IMR-90 (cell line): Measurements from ENCODE around the gene INTS11. TPM values are rescaled to one million over a fixed set of nuclear protein-coding genes. Genes with fewer than 3 reads are reported as not detected.
A peak's percentile ranks its signal among the peaks of the same experiment; 100 is the strongest.

Source experiments
- ATAC-seq: fragments of 200-7000 bp; cut with Tn5 transposase; 2 replicates; pipeline ENCODE4 v1.9.1; 2020; ENCODE audit warnings: low read depth, mild to moderate bottlenecking, moderate library complexity
- BruUV-seq: library from RNA; stranded (reverse); fragments of 400-500 nt; replicated peaks from 2 replicates; lab custom pipeline; 2021; lab: Mats Ljungman, UMichigan
- CTCF ChIA-PET: fragments of 300-600 bp; formaldehyde crosslinking; extraction: SDS; loops from one replicate; lab custom pipeline; 2021; ENCODE audit warnings: antibody characterized with exemption; lab: Yijun Ruan, JAX
- POLR2A ChIA-PET: fragments of 300-600 bp; sonication (Branson Sonifier 250); formaldehyde crosslinking; loops from one replicate; lab custom pipeline; 2022; ENCODE audit warnings: antibody characterized with exemption; ENCODE audit not compliant: unreplicated experiment; lab: Charles Lee
- DNase-seq: peaks from one replicate; pipeline ENCODE4 v3.0.0; 2013
- H2AFZ ChIP-seq: replicated peaks from 2 replicates; pipeline ENCODE3; 2013; ENCODE audit warnings: low read length, mild to moderate bottlenecking; ENCODE audit not compliant: poor library complexity
- H2AK5ac ChIP-seq: 2 replicates; pipeline ENCODE4 v1.6.1; 2013; ENCODE audit warnings: low read depth, low read length, inconsistent platforms
- H2AK9ac ChIP-seq: replicated peaks from 2 replicates; pipeline ENCODE3; 2013; ENCODE audit warnings: mild to moderate bottlenecking, low read depth, low read length, moderate library complexity; ENCODE audit not compliant: poor library complexity
- H2BK120ac ChIP-seq: 2 replicates; pipeline ENCODE4 v1.6.1; 2013; ENCODE audit warnings: low read depth, low read length, inconsistent platforms
- H2BK15ac ChIP-seq: 3 replicates; pipeline ENCODE4 v1.6.1; 2013; ENCODE audit warnings: low read depth, low read length, inconsistent platforms
- H2BK20ac ChIP-seq: 2 replicates; pipeline ENCODE4 v1.6.1; 2013; ENCODE audit warnings: low read depth, mild to moderate bottlenecking, inconsistent platforms, low read length, moderate library complexity
- H2BK5ac ChIP-seq: 2 replicates; pipeline ENCODE4 v1.6.1; 2013; ENCODE audit warnings: mild to moderate bottlenecking, low read depth, low read length, inconsistent platforms; ENCODE audit not compliant: poor library complexity, severe bottlenecking
- H3K14ac ChIP-seq: replicated peaks from 2 replicates; pipeline ENCODE4 v1.6.1; 2013; ENCODE audit warnings: low read depth, low read length, inconsistent platforms
- H3K18ac ChIP-seq: 2 replicates; pipeline ENCODE4 v1.6.1; 2013; ENCODE audit warnings: low read depth, low read length, control low read depth
- H3K23ac ChIP-seq: 2 replicates; pipeline ENCODE4 v1.6.1; 2013; ENCODE audit warnings: low read depth, low read length, inconsistent platforms
- H3K27ac ChIP-seq: 2 replicates; pipeline ENCODE4 v1.5.1; 2013; ENCODE audit warnings: mild to moderate bottlenecking, control low read depth, low read length; ENCODE audit not compliant: insufficient read depth
- H3K27me3 ChIP-seq: 2 replicates; pipeline ENCODE4 v1.6.1; 2013; ENCODE audit warnings: low read length; ENCODE audit not compliant: control insufficient read depth, insufficient read depth
- H3K36me3 ChIP-seq: 2 replicates; pipeline ENCODE4 v1.6.1; 2013; ENCODE audit warnings: low read length, mixed read lengths; ENCODE audit not compliant: control insufficient read depth, insufficient read depth
- H3K4ac ChIP-seq: 2 replicates; pipeline ENCODE4 v1.6.1; 2013; ENCODE audit warnings: low read depth, low read length, inconsistent platforms
- H3K4me1 ChIP-seq: 2 replicates; pipeline ENCODE4 v1.6.1; 2013; ENCODE audit warnings: low read length, mixed read lengths; ENCODE audit not compliant: control insufficient read depth, insufficient read depth
- H3K4me2 ChIP-seq: 2 replicates; pipeline ENCODE4 v1.6.1; 2013; ENCODE audit warnings: low read depth, mild to moderate bottlenecking, control low read depth, low read length, moderate library complexity
- H3K4me3 ChIP-seq: 2 replicates; pipeline ENCODE4 v1.5.1; 2013; ENCODE audit warnings: low read depth, mild to moderate bottlenecking, control low read depth, low read length, moderate library complexity; ENCODE audit not compliant: insufficient read depth
- H3K56ac ChIP-seq: 2 replicates; pipeline ENCODE4 v1.6.1; 2013; ENCODE audit warnings: low read length, inconsistent platforms; ENCODE audit not compliant: insufficient read depth; ENCODE audit errors: extremely low read depth
- H3K79me1 ChIP-seq, 2 experiments: 2 replicates each; pipeline ENCODE4 v1.6.1; 2013; ENCODE audit warnings: low read length in 2 of 2, inconsistent platforms in 1 of 2, low read depth in 1 of 2
- H3K9ac ChIP-seq: 2 replicates; pipeline ENCODE4 v1.6.1; 2013; ENCODE audit warnings: low read depth, low read length, control low read depth
- H3K9me1 ChIP-seq: 2 replicates; pipeline ENCODE4 v1.6.1; 2013; ENCODE audit warnings: low read length, inconsistent platforms; ENCODE audit not compliant: insufficient read depth
- H3K9me3 ChIP-seq: 2 replicates; pipeline ENCODE4 v1.6.1; 2013; ENCODE audit warnings: low read length; ENCODE audit not compliant: control insufficient read depth, insufficient read depth
- H4K20me1 ChIP-seq: 2 replicates; pipeline ENCODE4 v1.6.1; 2013; ENCODE audit warnings: low read length, inconsistent platforms; ENCODE audit not compliant: insufficient read depth
- H4K5ac ChIP-seq: 2 replicates; pipeline ENCODE4 v1.6.1; 2013; ENCODE audit warnings: mild to moderate bottlenecking, low read depth, low read length, control low read depth
- H4K8ac ChIP-seq, 2 experiments: 2 replicates each; pipeline ENCODE4 v1.6.1; 2013; ENCODE audit warnings: low read depth in 2 of 2, low read length in 2 of 2, control low read depth in 1 of 2, inconsistent platforms in 1 of 2
- H4K91ac ChIP-seq: 2 replicates; pipeline ENCODE4 v1.6.1; 2013; ENCODE audit warnings: low read depth, low read length, inconsistent platforms; ENCODE audit not compliant: insufficient read depth
- BHLHE40 ChIP-seq: fragments of 150-350 bp; IDR thresholded peaks from 2 replicates; pipeline ENCODE4 v1.6.1; 2016; ENCODE audit warnings: mild to moderate bottlenecking, low read depth, low read length
- CEBPB ChIP-seq: IDR thresholded peaks from 2 replicates; pipeline ENCODE4 v1.6.1; 2012; ENCODE audit warnings: low read depth, low read length, improper control_type of control experiment
- CHD1 ChIP-seq: IDR thresholded peaks from 2 replicates; pipeline ENCODE4 v1.6.1; 2012; ENCODE audit warnings: low read depth, low read length, improper control_type of control experiment
- POLR2A ChIP-seq: IDR thresholded peaks from 2 replicates; pipeline ENCODE4 v1.6.1; 2012; ENCODE audit warnings: mild to moderate bottlenecking, low read depth, low read length
- RAD21 ChIP-seq: IDR thresholded peaks from 2 replicates; pipeline ENCODE4 v1.6.1; 2012; ENCODE audit warnings: low read length, improper control_type of control experiment
- RFX5 ChIP-seq: IDR thresholded peaks from 2 replicates; pipeline ENCODE4 v1.8.0; 2012; ENCODE audit warnings: low read depth, mild to moderate bottlenecking, low read length, moderate library complexity
- WGBS, 2 experiments: methylation state at CpG; one replicate each; pipeline versions ENCODE4 v1.1.5 to v1.1.7; 2013; ENCODE audit warnings: missing lambda C conversion rate in 2 of 2; ENCODE audit not compliant: insufficient read length in 1 of 2; ENCODE audit errors: extremely low coverage in 2 of 2; 5-methylcytosine and 5-hydroxymethylcytosine counted together
- dilution Hi-C: fragments of 300-500 bp; cut with HindIII; formaldehyde crosslinking; loops from one replicate; pipeline ENCODE4 v1.14.3; 2018; ENCODE audit warnings: low sequenced_read_pairs; ENCODE audit not compliant: unreplicated experiment
- in situ Hi-C: fragments of 300-500 bp; cut with MboI; formaldehyde crosslinking; loops from 3 replicates; pipeline ENCODE4 v1.14.3; 2019; ENCODE audit warnings: low sequenced_read_pairs, inconsistent platforms, mixed read lengths
- intact Hi-C: fragments of 100-400 bp; cut with micrococcal nuclease; formaldehyde crosslinking; loops from 2 replicates; pipeline ENCODE4 v1.10.0; 2022
- polyA plus RNA-seq, 3 experiments: library from polyadenylated mRNA; depleted of rRNA; stranded (reverse); fragments of >200 nt; gene quantifications; 2 replicates each; pipeline ENCODE4 v1.2.3, GENCODE V29; 2012; ENCODE audit warnings: low replicate concordance in 1 of 3
- total RNA-seq: library from RNA; depleted of rRNA; stranded (reverse); fragments of >200 nt; gene quantifications from 2 replicates; pipeline ENCODE4 v1.2.3, GENCODE V29; 2012

Gene INTS11
- total and polyA plus RNA-seq, 2 of the 4 experiments (the other 2 are of a cell fraction): 56.1 to 123 TPM

DNA sequence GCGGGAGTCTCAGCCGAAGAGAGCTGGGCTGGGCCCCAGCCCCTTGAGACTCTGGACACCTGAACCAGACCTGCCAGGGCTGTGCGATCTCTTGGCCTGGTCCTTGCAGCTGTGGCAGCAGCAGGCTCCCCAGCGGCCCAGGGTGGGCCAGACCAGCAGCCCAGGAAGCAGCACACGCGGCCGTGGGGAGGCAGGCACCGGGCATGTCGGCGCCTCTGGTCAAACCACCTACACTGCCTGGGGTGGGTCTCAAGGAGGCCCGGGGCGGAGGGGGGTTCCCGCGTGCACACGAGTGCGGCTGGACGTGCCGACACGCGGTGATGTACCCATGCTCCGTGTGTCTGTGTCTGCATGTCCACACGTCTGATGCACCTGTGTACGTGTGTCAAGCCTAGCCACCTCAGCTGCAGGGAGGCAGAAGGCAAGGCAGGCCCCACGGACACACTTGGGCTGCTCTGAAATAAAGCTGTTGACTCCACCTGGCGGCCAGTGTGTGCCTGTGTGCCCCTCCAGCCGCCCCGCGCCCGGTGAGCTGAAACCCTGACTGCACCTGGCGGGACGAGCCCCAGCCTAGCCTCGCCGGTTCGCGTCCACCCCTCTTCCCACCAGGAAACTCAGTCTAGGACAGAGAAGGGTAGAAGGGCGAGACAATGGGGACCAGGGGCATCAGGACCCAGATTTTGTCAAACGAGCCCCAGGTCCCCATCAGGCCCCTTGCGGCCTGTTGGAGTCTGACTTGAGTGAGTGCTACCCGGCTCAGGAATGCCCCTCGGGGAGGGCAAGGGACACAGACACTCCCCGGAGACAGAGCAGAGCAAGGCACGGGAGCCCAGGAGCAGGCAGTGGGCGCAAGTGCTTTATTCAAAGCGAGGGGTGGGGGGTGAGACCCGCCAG lies 32.7 kb downstream of the INTS11 start (continued):
- no peak for TF ChIP-seq BHLHE40
- TF ChIP-seq RAD21: peak; percentile 59
- TF ChIP-seq POLR2A: no peak

DNA sequence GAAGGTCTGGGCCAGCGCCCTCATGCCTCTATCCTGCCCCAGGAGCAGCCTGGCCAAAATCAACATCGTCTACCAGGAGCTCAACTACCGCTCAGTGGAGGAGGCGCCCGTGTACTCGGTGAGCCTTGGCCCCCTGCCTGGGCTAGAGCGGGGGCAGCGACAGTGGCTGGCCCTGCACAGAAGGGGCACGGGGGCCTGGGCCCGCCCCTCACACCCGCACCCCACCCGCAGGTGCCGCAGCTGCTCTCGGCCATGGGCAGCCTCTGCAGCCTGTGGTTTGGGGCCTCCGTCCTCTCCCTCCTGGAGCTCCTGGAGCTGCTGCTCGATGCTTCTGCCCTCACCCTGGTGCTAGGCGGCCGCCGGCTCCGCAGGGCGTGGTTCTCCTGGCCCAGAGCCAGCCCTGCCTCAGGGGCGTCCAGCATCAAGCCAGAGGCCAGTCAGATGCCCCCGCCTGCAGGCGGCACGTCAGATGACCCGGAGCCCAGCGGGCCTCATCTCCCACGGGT lies 33.4 kb downstream of the INTS11 start:
- Histone ChIP-seq H4K91ac (no peak overlapping the region), H3K27ac (no peak overlapping the region), H3K9me3 (no peaks in the 10 kb centered on the region), H2BK5ac (no peak overlapping the region), H3K14ac (no peak overlapping the region), H3K4me2 (no peak overlapping the region), H2BK20ac (no peak overlapping the region), H3K23ac (no peak overlapping the region), H4K8ac (no peak overlapping the region), H2AK5ac (no peak overlapping the region), H3K36me3 (peaks cover 23% of the 10 kb centered on the region), H3K4ac (no peak overlapping the region), H2BK15ac (no peak overlapping the region), H3K56ac (no peak overlapping the region), H3K4me3 (no peak overlapping the region), H4K20me1 (peaks cover 13% of the 10 kb centered on the region), H4K5ac (no peak overlapping the region), H3K9ac (no peak overlapping the region), H2AFZ (no peak overlapping the region), H3K9me1 (no peaks in the 10 kb centered on the region), H3K79me1 (no peaks in the 10 kb centered on the region), H2BK120ac (no peak overlapping the region), H2AK9ac (peak overlapping the region; percentile 45), H3K27me3 (no peaks in the 10 kb centered on the region), H3K4me1 (no peaks in the 10 kb centered on the region; the same call in 1 of the 2 replicates), H3K18ac (no peak overlapping the region)
- no peak for DNase-seq
- in situ Hi-C loops: no loop called here
- POLR2A ChIA-PET: no interaction called here
- 54% methylated on average over 22 of the region's 28 CpGs; no CpG with 5 or more reads in 1 of the 2 experiments for WGBS, 2 experiments
- ATAC-seq: 0 out of 2 replicates have a peak, but pooled peaks have one; percentile 2
- TF ChIP-seq CEBPB (no peak), RAD21 (no peak), RFX5 (no peak), CHD1 (no peak)
- intact Hi-C loops: no loop called here
- dilution Hi-C loops: no loop called here
- BruUV-seq: no TSS peak
- CTCF ChIA-PET: interaction anchor here (1.4 to 1.5 kb wide), 2 partner anchors 9 to 168 kb away, joined by 3 read pairs; no protein-coding TSS in a partner anchor
